ENCODE measurements around the gene PROSER2. TPM values are rescaled to one million over a fixed set of nuclear protein-coding genes. Genes with fewer than 3 reads are reported as not detected.

PROSER2 gene
- polyA plus RNA-seq, 3 donors, result 1.2 to 2.2 (median 2.0) TPM

- Histone ChIP-seq H4K20me1 (ENCODE audit: insufficient read depth, low read length) (no peaks in the 10 kb centered on the region), H3K4me1 (ENCODE audit: control insufficient read depth in 1 of 2, insufficient read depth in 2 of 2, low read length in 2 of 2) (no peaks in the 10 kb centered on the region), H3K27ac (ENCODE audit: low read depth in 1 of 2, low read length in 2 of 2) (no peak overlapping the region), H2AFZ (ENCODE audit: insufficient read depth, low read depth, low read length, poor library complexity, severe bottlenecking) (no peak overlapping the region), H3K79me2 (ENCODE audit: insufficient read depth, low read length) (no peaks in the 10 kb centered on the region), H3K27me3 (ENCODE audit: control insufficient read depth in 2 of 2, insufficient read depth in 2 of 2, low read length in 2 of 2) (no peaks in the 10 kb centered on the region), H3K9me3 (replicated peaks in 1 of 2; ENCODE audit: control insufficient read depth in 1 of 2, insufficient read depth in 1 of 2, low read length in 2 of 2) (no peaks in the 10 kb centered on the region), H3K36me3 (replicated peaks in 1 of 2; ENCODE audit: control insufficient read depth in 1 of 2, insufficient read depth in 2 of 2, low read length in 2 of 2) (no peaks in the 10 kb centered on the region), H3K4me2 (replicated peaks; ENCODE audit: extremely low read depth, low read length, poor library complexity, severe bottlenecking) (no peak overlapping the region), H3K9ac (ENCODE audit: insufficient read depth, low read length, poor library complexity, severe bottlenecking) (no peak overlapping the region), H3K4me3 (replicated peaks in 1 of 3; ENCODE audit: low read depth in 2 of 3, low read length in 3 of 3) (no peak overlapping the region)
- Mint-ChIP-seq H3K9me3 (peaks cover 0 to 2% (median 0%) of the 10 kb centered on the region in 7 donors), H3K36me3 (no peaks in the 10 kb centered on the region), H3K27me3 (ENCODE audit: low read depth in 3 of 3) (peaks cover 0 to 1% (median 0%) of the 10 kb centered on the region in 3 donors), H3K4me3 (no peak overlapping the region), H3K4me1 (no peaks in the 10 kb centered on the region), H3K27ac (no peak overlapping the region)
- DNase-seq, result no peak
- intact Hi-C loops (cut with micrococcal nuclease), result no loop called here
- TF ChIP-seq, protein P1, sequence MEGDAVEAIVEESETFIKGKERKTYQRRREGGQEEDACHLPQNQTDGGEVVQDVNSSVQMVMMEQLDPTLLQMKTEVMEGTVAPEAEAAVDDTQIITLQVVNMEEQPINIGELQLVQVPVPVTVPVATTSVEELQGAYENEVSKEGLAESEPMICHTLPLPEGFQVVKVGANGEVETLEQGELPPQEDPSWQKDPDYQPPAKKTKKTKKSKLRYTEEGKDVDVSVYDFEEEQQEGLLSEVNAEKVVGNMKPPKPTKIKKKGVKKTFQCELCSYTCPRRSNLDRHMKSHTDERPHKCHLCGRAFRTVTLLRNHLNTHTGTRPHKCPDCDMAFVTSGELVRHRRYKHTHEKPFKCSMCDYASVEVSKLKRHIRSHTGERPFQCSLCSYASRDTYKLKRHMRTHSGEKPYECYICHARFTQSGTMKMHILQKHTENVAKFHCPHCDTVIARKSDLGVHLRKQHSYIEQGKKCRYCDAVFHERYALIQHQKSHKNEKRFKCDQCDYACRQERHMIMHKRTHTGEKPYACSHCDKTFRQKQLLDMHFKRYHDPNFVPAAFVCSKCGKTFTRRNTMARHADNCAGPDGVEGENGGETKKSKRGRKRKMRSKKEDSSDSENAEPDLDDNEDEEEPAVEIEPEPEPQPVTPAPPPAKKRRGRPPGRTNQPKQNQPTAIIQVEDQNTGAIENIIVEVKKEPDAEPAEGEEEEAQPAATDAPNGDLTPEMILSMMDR (IDR thresholded peaks at IDR 0.05), result no peak
- WGBS (ENCODE audit: insufficient coverage), result 96% methylated on average over 31 of the region's 32 CpGs
These were observed 57.2 kb downstream of the PROSER2 start for GRCh38 chr10:11880151-11881029.

DNA sequence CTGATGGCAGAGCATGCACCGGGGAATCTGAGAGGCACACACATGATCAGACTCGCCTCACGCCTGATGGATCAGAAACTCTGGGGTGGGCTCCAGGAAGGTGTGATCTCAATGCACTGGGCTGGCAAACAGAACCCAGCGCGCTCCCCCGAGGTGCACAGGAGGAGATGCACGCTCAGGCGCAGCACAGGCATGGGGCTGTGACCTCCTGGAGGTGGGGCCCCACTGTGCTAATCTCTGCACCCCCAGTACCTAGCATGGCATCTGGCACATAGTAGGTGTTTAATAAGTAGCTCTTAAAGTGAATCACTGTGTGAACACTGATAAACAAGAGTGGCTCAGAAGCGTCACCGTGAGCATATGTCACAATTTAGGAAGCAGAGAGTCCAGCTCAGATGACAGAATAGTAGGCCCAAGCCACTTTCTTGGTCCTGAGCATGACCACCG lies 57.9 kb downstream of the PROSER2 start:
- TF ChIP-seq, protein P1 (IDR thresholded peaks at IDR 0.05), result no peak
- no peaks in the 10 kb centered on the region for H3K27me3 ChIP-seq (ENCODE audit: control insufficient read depth in 2 of 2, insufficient read depth in 2 of 2, low read length in 2 of 2)
- no peak overlapping the region for H3K9ac ChIP-seq (ENCODE audit: insufficient read depth, low read length, poor library complexity, severe bottlenecking)
- no peak overlapping the region for H2AFZ ChIP-seq (ENCODE audit: insufficient read depth, low read depth, low read length, poor library complexity, severe bottlenecking)
- 99% methylated on average over 6 of the region's 11 CpGs for WGBS (ENCODE audit: insufficient coverage)
- Mint-ChIP-seq H3K27me3 (ENCODE audit: low read depth in 3 of 3) (peaks cover 0 to 1% (median 0%) of the 10 kb centered on the region in 3 donors), H3K36me3 (no peaks in the 10 kb centered on the region), H3K27ac (no peak overlapping the region), H3K4me1 (no peaks in the 10 kb centered on the region), H3K9me3 (peaks cover 0 to 2% (median 0%) of the 10 kb centered on the region in 7 donors), H3K4me3 (no peak overlapping the region)
- H3K36me3 ChIP-seq (replicated peaks in 1 of 2; ENCODE audit: control insufficient read depth in 1 of 2, insufficient read depth in 2 of 2, low read length in 2 of 2), result no peaks in the 10 kb centered on the region
- intact Hi-C loops (cut with micrococcal nuclease), result no loop called here
- no peaks in the 10 kb centered on the region for H4K20me1 ChIP-seq (ENCODE audit: insufficient read depth, low read length)
- DNase-seq, result no peak
- no peaks in the 10 kb centered on the region for H3K9me3 ChIP-seq (replicated peaks in 1 of 2; ENCODE audit: control insufficient read depth in 1 of 2, insufficient read depth in 1 of 2, low read length in 2 of 2)
- H3K79me2 ChIP-seq (ENCODE audit: insufficient read depth, low read length), result no peaks in the 10 kb centered on the region
- H3K27ac ChIP-seq (ENCODE audit: low read depth in 1 of 2, low read length in 2 of 2), result no peak overlapping the region
- no peaks in the 10 kb centered on the region for H3K4me1 ChIP-seq (ENCODE audit: control insufficient read depth in 1 of 2, insufficient read depth in 2 of 2, low read length in 2 of 2)
- no peak overlapping the region for H3K4me3 ChIP-seq (replicated peaks in 1 of 3; ENCODE audit: low read depth in 2 of 3, low read length in 3 of 3)
- no peak overlapping the region for H3K4me2 ChIP-seq (replicated peaks; ENCODE audit: extremely low read depth, low read length, poor library complexity, severe bottlenecking)

All from CD14-positive monocyte (primary cell).